ENCODE results near the gene RSBN1. TPM values are rescaled to one million over a fixed set of nuclear protein-coding genes. Genes with fewer than 3 reads are reported as not detected.
A peak's percentile ranks its signal among the peaks of the same experiment; 100 is the strongest.
"Not testable (repeated sequence)": the region's sequence is repeated elsewhere in the genome, so short reads cannot be mapped to it uniquely, and the experiment has no call there.

RSBN1 gene
- polyA plus RNA-seq, 1 donor = 14.1 TPM

- no peak for DNase-seq
Observed at GRCh38 chr1:113780374-113781146, 31.7 kb downstream of the RSBN1 start.

DNA sequence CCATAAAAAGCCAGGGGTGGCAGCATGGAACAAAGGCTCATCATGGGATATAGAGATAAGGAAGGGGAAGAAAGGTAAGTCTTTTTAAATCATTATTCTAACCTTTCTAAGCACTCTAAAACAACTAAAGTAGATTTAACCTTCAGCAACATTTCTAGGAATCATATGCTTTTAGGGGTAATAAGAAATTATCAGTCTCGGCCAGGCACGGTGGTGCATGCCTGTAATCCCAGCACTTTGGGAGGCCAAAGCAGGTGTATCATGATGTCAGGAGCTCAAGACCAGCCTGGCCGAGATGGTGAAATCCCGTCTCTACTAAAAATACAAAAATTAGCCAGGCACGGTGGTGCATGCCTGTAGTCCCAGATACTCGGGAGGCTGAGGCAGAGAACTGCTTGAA is 32.7 kb downstream of the RSBN1 start:
- DNase-seq = no peak

DNA sequence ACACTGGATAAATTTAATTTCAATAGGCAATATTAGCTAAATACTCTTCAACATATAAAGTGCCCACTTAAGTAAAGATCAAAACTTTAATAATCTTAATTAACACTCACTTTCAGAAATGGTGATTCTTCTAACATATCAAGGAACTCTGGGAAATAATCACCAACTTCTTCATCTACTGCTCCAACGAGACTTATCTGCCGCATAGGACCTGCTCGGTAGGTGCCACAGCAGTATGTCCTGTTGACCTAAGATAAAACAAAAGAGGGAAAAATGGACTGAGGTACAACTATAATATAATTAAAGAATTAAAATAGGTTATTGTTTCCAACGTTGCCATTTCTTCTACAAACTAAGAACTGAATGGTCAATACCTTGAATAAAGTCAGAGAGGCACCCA is 34.7 kb downstream of the RSBN1 start:
- no peak for DNase-seq

DNA sequence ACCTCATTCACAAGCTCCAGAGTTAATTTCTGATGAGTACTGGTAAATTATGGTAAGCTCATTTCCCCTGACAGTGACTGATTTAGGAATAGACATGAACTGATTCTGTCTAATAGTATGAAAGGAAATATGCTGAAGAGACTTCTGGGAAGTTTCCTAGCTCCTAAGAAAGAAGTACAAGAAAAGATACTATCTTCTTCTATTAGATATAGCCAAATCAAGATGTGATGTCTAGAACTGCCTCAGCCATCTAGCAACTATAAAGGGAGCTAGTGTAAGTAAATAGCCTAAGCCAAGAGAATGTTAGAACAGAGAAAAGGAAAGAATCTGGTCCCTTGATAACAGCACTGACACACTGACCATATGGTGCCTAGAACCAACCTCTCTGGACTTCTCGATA is 42.2 kb downstream of the RSBN1 start:
- no peak for DNase-seq

DNA sequence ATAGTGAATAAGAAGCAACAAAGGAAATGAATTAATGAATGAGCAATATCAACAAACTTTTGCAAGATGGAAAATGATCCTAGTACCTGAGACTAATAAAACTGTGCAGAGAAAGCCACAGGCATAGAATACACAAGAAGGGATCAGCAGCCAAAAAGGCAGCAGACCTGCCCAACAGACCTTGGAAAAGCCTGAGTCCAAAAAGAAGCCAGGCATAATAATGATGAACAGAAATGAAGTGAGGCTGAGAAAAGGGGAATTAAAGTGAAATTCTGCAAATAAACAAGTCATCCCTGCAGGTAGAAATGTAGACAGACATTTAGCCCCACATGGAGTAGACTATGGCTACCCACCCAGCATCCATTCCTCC is 42.7 kb downstream of the RSBN1 start:
- DNase-seq = no peak

- no peak for DNase-seq
Observed at GRCh38 chr1:113768916-113769600, 43.2 kb downstream of the RSBN1 start.

DNA sequence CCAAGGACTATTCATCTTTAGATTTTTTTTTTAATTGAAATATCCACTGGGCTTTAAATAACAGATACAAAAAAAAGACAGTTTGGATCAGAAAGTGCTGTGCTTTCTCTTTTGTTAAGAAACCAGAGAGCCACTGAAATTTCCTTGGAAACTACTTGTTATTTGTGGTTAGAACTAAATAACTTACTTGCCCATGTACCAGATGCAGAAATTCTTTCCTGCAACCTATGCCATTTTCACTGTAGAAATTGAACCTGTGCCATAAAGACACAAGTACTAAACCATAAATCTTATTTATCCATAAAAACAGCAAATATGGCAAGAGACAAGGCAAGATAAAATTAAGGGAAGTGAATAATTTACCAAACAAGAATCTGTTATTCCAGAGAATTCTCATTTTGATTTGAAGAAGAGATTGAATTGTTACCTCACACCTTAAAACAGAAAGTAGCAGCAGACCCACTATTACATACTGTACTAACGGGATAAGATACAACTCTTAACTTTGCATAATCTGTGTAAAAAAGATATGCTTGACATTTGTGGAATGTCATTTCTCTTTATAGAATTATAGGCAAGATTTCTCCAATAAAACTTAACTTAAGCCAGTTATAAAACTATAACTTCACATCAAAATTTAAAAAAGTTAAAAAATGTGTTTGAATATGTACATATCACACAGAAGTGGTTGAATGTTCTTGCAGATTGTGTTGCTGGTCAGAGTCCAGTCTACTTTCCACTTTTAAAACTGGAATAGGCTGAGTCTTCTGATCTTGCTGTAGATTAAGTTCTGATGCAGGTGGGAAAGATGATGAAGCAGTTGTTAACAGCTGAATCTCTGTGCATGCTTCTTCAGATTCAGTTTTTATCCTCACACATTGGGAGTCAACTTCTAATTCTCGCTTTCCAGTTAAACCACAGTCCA is 46.7 kb downstream of the RSBN1 start:
- no peak for DNase-seq

DNA sequence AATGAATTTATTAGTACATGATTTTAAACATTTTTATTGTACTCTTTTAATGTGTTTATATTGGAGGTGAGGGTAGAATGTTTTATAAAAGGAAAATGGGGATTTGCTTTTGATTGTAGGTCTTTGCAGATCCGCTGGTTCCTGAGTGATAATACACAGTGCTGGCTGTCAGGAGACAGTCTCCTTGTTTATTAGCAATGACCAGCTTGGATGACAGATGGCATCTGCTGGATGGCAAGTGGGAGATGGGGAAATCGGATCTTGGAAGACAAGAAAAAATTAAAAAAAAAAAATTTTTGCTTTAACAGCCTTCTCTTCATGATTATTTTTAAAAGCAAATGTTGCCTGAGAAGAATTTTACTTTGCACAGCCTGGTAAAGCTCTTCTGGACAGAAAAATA is 48.6 kb downstream of the RSBN1 start:
- no peak for DNase-seq

DNA sequence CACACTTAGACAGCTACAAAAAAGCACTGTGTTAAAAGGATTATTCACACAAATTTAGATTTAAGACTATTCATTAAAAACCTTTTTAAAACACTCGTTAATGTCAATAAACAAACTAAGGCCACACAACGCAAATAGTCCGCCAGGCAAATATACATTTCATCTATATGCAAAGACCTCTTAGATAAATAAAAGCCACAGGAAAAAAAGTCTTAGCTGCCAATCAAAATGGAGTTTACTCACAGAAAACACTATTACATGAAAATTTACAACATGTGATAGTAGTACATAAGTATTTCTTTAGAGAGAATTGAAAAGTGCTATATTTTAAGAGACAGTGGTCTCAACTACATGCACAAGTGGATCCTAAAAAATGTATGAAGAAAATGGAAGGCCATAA is 50.3 kb downstream of the RSBN1 start:
- no peak for DNase-seq

DNA sequence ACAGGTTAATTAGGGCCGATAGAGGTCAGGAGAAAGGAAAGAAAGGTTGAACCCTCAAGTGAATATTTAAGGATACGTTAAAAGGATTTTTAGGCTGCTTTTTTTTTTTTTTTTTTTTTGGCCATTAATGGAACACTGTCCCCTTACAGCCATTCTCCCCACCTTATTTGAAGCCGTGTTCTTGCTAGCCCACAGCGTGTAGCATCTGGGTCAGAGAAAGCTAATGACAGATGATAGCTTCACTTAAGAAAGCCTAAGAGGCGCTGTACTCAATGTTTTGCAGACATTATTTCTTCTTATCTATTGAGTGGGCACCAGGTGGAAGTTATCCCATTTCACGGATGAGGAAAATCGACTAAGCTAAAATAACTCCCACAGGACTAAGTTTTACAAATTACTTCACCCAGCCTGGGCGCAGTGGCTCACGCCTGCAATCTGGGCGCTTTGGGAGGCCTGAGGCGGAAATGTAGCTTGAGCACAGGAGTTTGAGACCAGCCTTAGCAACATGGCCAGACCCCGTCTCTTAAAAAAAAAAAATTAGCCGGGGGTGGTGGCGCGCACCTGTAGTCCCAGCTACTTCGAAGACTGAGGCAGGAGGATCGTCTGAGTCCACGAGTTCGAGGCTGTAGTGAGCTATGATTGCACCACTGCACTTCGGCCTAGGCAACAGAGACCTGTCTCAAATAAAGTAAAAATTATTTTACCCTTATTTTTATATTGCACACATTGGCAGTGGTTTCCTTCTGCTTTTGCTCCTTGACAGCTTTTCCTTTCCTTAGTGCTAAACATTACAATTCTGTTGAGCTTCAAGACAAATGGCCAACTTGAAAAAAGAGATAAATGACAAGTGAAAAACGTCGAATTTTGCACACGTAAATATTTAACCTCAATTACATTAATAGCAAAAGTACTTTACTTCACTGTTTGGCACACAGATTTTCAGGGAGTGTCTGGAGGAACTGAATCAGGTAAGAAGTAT is 51.9 kb downstream of the RSBN1 start:
- no peak for DNase-seq

GRCh38 chr1:113759333-113760101 is 52.8 kb downstream of the RSBN1 start, which contains the start of gene PHTF1:
TSS of gene PHTF1 (minus strand) at chr1:113759486. CDS start at chr1:113758703, 783 bp downstream.
- DNase-seq = peak; percentile 76

- peak; percentile 73 for DNase-seq
Observed at GRCh38 chr1:113758631-113759332, 53.5 kb downstream of the RSBN1 start.

GRCh38 chr1:113756461-113756860 is 55.8 kb downstream of the RSBN1 start:
- no peak for DNase-seq

DNA sequence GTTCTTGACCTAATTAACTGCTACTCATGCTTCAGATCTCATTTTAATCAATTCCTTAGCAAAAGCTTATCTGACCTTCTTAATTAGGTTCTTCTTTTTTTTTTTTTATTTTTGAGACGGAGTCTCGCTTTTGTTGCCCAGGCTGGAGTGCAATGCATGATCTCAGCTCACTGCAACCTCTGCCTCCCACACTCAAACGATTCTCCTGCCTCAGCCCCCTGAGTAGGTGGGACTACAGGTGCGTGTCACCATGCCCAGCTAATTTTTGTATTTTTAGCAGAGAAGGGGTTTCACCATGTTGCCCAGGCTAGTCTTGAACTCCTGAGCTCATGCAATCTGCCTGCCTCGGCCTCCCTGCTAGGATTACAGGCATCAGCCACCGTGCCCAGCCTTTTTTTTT is 58.9 kb downstream of the RSBN1 start:
- not testable (repeated sequence) for DNase-seq

- DNase-seq = no peak
Observed at GRCh38 chr1:113751516-113751915, 60.8 kb downstream of the RSBN1 start.

DNA sequence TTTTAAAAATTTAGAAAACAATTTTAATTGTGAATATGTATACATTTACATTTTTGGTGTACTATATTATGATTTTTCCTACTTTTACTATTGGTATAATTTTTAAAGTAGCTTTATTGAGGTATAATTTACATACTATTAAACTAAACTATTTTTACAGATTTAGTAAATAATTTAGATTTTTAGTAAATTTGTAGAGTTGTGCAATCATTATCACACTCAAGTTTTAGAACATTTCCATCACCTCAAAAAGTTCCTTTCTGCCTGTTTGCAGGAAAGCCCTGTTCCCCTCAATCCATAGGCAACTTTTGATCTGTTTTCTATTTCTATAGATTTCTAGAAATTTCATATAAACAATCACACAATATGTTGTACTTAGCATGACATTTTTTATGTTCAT is 61.2 kb downstream of the RSBN1 start:
- DNase-seq = no peak

- no peak for DNase-seq
Observed at GRCh38 chr1:113749402-113749801, 62.9 kb downstream of the RSBN1 start.

GRCh38 chr1:113747376-113747775 is 64.9 kb downstream of the RSBN1 start:
- no peak for DNase-seq

DNA sequence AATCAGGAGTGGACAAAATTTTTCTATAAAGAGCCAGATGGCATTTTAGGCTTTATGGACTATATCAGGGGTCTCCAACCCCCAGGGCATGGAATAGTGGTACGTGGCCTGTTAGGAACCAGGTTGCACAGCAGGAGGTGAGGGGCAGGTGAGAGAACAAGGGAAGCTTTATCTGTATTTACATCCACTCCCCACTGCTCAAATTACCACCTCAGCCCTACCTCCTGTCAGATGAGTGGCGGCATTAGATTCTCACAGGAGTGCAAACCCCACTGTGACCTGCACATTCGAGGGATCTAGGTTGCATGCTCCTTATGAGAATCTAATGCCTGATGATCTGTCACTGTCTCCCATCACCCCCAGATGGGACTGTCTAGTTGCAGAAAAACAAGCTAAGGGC is 66.9 kb downstream of the RSBN1 start:
- DNase-seq = no peak

GRCh38 chr1:113744114-113744513 is 68.2 kb downstream of the RSBN1 start:
- DNase-seq = no peak
